Hematopoietic multipotent progenitor cell treated with erythropoietin and hydrocortisone succinate and interleukin-3 and kit ligand, for 4 days (in vitro differentiated cells): Measurements from ENCODE around the gene CNGA4.
A peak's percentile ranks its signal among the peaks of the same experiment; 100 is the strongest.

Experiments used
- DNase-seq: peaks from one replicate; pipeline ENCODE4 v3.0.0-alpha.2; 2015

Gene CNGA4

GRCh38 chr11:6238902-6239301, at the start of gene CNGA4:
Gene CNGA4 (plus strand): TSS chr11:6239089. CDS start chr11:6239207, 118 bp downstream.
- peak; percentile 36 for DNase-seq

GRCh38 chr11:6191742-6192141, 47.1 kb upstream of the CNGA4 start:
- DNase-seq, result no peak

- DNase-seq, result no peak
Measured at GRCh38 chr11:6194065-6194581, 44.8 kb upstream of the CNGA4 start.

GRCh38 chr11:6196396-6196795, 42.5 kb upstream of the CNGA4 start:
- no peak for DNase-seq

- DNase-seq, result no peak
Measured at GRCh38 chr11:6197466-6198200, 41.3 kb upstream of the CNGA4 start.

- DNase-seq, result no peak
Measured at GRCh38 chr11:6199174-6199810, 39.6 kb upstream of the CNGA4 start, which contains the start of gene OR52W1. Gene OR52W1 (plus strand): TSS chr11:6199224. CDS start chr11:6199224, 0 bp downstream.

GRCh38 chr11:6200975-6201374, 37.9 kb upstream of the CNGA4 start:
- peak; percentile 88 for DNase-seq

- DNase-seq, result peak; percentile 65
Measured at GRCh38 chr11:6201481-6201880, 37.4 kb upstream of the CNGA4 start.

GRCh38 chr11:6202041-6202440, 36.8 kb upstream of the CNGA4 start:
- DNase-seq, result no peak

GRCh38 chr11:6203327-6203726, 35.6 kb upstream of the CNGA4 start:
- peak; percentile 15 for DNase-seq

- peak; percentile 74 for DNase-seq
Measured at GRCh38 chr11:6204706-6205105, 34.2 kb upstream of the CNGA4 start.

- no peak for DNase-seq
Measured at GRCh38 chr11:6205366-6205765, 33.5 kb upstream of the CNGA4 start, which contains the start of gene C11orf42. Gene C11orf42 (plus strand): TSS chr11:6205557. CDS start chr11:6205616, 59 bp downstream.

- DNase-seq, result no peak
Measured at GRCh38 chr11:6206456-6207180, 32.3 kb upstream of the CNGA4 start.

- DNase-seq, result no peak
Measured at GRCh38 chr11:6209801-6210200, 29.1 kb upstream of the CNGA4 start.

- no peak for DNase-seq
Measured at GRCh38 chr11:6210274-6210955, 28.5 kb upstream of the CNGA4 start.

GRCh38 chr11:6214530-6214929, 24.4 kb upstream of the CNGA4 start:
- no peak for DNase-seq

GRCh38 chr11:6216501-6216900, 22.4 kb upstream of the CNGA4 start:
- no peak for DNase-seq

GRCh38 chr11:6217722-6218121, 21.2 kb upstream of the CNGA4 start:
- DNase-seq, result no peak

- DNase-seq, result no peak
Measured at GRCh38 chr11:6219359-6219758, 19.5 kb upstream of the CNGA4 start.

- DNase-seq, result no peak
Measured at GRCh38 chr11:6223854-6224253, 15.0 kb upstream of the CNGA4 start.

- no peak for DNase-seq
Measured at GRCh38 chr11:6224421-6224820, 14.5 kb upstream of the CNGA4 start.

GRCh38 chr11:6225024-6225423, 13.9 kb upstream of the CNGA4 start:
- DNase-seq, result peak; percentile 29

GRCh38 chr11:6225896-6226295, 13.0 kb upstream of the CNGA4 start:
- DNase-seq, result peak; percentile 67
